KMS-11 (cell line): Measurements from ENCODE around the gene MAFB.

Experiments
- H2AFZ ChIP-seq: fragments of 200-600 bp; sonication (generic); 2 replicates; pipeline ENCODE4 v1.6.1; 2016; ENCODE audit warnings: antibody characterized with exemption, mixed run types, low read depth
- H3K27ac ChIP-seq: fragments of 200-600 bp; sonication (generic); 2 replicates; pipeline ENCODE4 v1.6.1; 2016; ENCODE audit warnings: mild to moderate bottlenecking, mixed run types
- H3K27me3 ChIP-seq: fragments of 200-600 bp; sonication (generic); 2 replicates; pipeline ENCODE4 v1.6.1; 2017; ENCODE audit warnings: mild to moderate bottlenecking, low read depth, mixed run types, moderate library complexity; ENCODE audit not compliant: insufficient read depth
- H3K36me3 ChIP-seq: fragments of 200-600 bp; sonication (generic); 2 replicates; pipeline ENCODE4 v1.6.1; 2017; ENCODE audit warnings: mild to moderate bottlenecking, mixed run types; ENCODE audit not compliant: insufficient read depth
- H3K4me1 ChIP-seq: fragments of 200-600 bp; sonication (generic); 2 replicates; pipeline ENCODE4 v1.6.1; 2016; ENCODE audit warnings: mild to moderate bottlenecking, low read depth, mixed run types; ENCODE audit not compliant: poor library complexity, severe bottlenecking
- H3K4me2 ChIP-seq: fragments of 200-600 bp; sonication (generic); 2 replicates; pipeline ENCODE4 v1.7.0; 2016; ENCODE audit warnings: mild to moderate bottlenecking, mixed run types
- H3K4me3 ChIP-seq: fragments of 200-600 bp; sonication (generic); IDR thresholded peaks from 2 replicates; pipeline ENCODE4 v1.6.1; 2017; ENCODE audit warnings: low read depth, low read length, mixed read lengths; ENCODE audit not compliant: insufficient read depth
- H3K79me2 ChIP-seq: fragments of 200-600 bp; sonication (generic); 2 replicates; pipeline ENCODE4 v1.6.1; 2016; ENCODE audit warnings: low read depth, mixed run types; ENCODE audit not compliant: insufficient read depth
- H3K9ac ChIP-seq: fragments of 200-600 bp; sonication (generic); 2 replicates; pipeline ENCODE4 v1.6.1; 2016; ENCODE audit warnings: mild to moderate bottlenecking, mixed run types
- H4K20me1 ChIP-seq: fragments of 200-600 bp; sonication (generic); 2 replicates; pipeline ENCODE4 v1.6.1; 2016; ENCODE audit warnings: mild to moderate bottlenecking, mixed run types; ENCODE audit not compliant: insufficient read depth
- CTCF ChIP-seq: fragments of 200-600 bp; sonication (generic); conservative IDR thresholded peaks from 2 replicates; pipeline ENCODE4 v1.6.1; 2017; ENCODE audit warnings: low read depth, mild to moderate bottlenecking, antibody characterized with exemption, low read length, moderate library complexity, mixed read lengths

The MAFB gene

GRCh38 chr20:40691566-40692239, 2.7 kb upstream of the MAFB start:
- H3K36me3 ChIP-seq, result no peaks in the 10 kb centered on the region
- H4K20me1 ChIP-seq, result no peaks in the 10 kb centered on the region
- no peak overlapping the region for H3K27ac ChIP-seq
- TF ChIP-seq CTCF, result no peak
- H3K4me2 ChIP-seq, result no peak overlapping the region
- H2AFZ ChIP-seq, result no peak overlapping the region
- no peak overlapping the region for H3K4me3 ChIP-seq
- no peaks in the 10 kb centered on the region for H3K4me1 ChIP-seq
- no peak overlapping the region for H3K9ac ChIP-seq
- H3K79me2 ChIP-seq, result no peaks in the 10 kb centered on the region
- H3K27me3 ChIP-seq, result no peaks in the 10 kb centered on the region; the same call in 1 of the 2 replicates

GRCh38 chr20:40690836-40691565, 2.0 kb upstream of the MAFB start:
- no peaks in the 10 kb centered on the region for H3K4me1 ChIP-seq
- no peaks in the 10 kb centered on the region for H3K79me2 ChIP-seq
- H2AFZ ChIP-seq, result no peak overlapping the region
- H3K4me2 ChIP-seq, result no peak overlapping the region
- H3K27me3 ChIP-seq, result no peaks in the 10 kb centered on the region; the same call in 1 of the 2 replicates
- no peaks in the 10 kb centered on the region for H3K36me3 ChIP-seq
- no peak for TF ChIP-seq CTCF
- no peak overlapping the region for H3K9ac ChIP-seq
- no peak overlapping the region for H3K27ac ChIP-seq
- H3K4me3 ChIP-seq, result no peak overlapping the region
- H4K20me1 ChIP-seq, result no peaks in the 10 kb centered on the region

GRCh38 chr20:40689943-40690835, 1.2 kb upstream of the MAFB start:
- H2AFZ ChIP-seq, result peak overlapping the region; percentile 100
- no peaks in the 10 kb centered on the region for H4K20me1 ChIP-seq
- peak overlapping the region; percentile 61; the same call in 1 of the 2 replicates for H3K27ac ChIP-seq
- H3K4me1 ChIP-seq, result no peaks in the 10 kb centered on the region
- peak overlapping the region; percentile 76 for H3K9ac ChIP-seq
- H3K27me3 ChIP-seq, result no peaks in the 10 kb centered on the region; the same call in 1 of the 2 replicates
- peak overlapping the region; percentile 98 for H3K4me2 ChIP-seq
- H3K36me3 ChIP-seq, result no peaks in the 10 kb centered on the region
- peak; percentile 88 for TF ChIP-seq CTCF
- no peak overlapping the region for H3K4me3 ChIP-seq
- H3K79me2 ChIP-seq, result no peaks in the 10 kb centered on the region
